ENCODE results near the gene SIPA1. TPM values are rescaled to one million over a fixed set of nuclear protein-coding genes. Genes with fewer than 3 reads are reported as not detected.

Gene SIPA1
- total and polyA plus RNA-seq, 8 donors = 11.2 to 52.2 (median 22.1) TPM

GRCh38 chr11:65599216-65599954 lies 38.5 kb upstream of the SIPA1 start:
- H3K27me3 ChIP-seq = no peaks in the 10 kb centered on the region
- H3K27ac ChIP-seq = no peak overlapping the region
- 88 to 91% methylated on average over 46 to 49 of the region's 49 CpGs for WGBS, 2 donors
- no peak overlapping the region for H3K4me3 ChIP-seq
- FAIRE-seq (no peak), ATAC-seq (no peak), DNase-seq (peak in 2 of 6 donors; percentile 37 to 69)
- no peaks in the 10 kb centered on the region for H3K4me1 ChIP-seq
- intact Hi-C loops (cut with DNase I) = no loop called here
- H3K36me3 ChIP-seq = peaks cover 0 to 19% (median 10%) of the 10 kb centered on the region in 3 donors
- no peak for TF ChIP-seq CTCF (IDR thresholded peaks at IDR 0.05)
- no peaks in the 10 kb centered on the region for H3K9me3 ChIP-seq

GRCh38 chr11:65599955-65600246 lies 38.0 kb upstream of the SIPA1 start:
- Histone ChIP-seq H3K4me1 (no peaks in the 10 kb centered on the region), H3K27me3 (no peaks in the 10 kb centered on the region), H3K36me3 (peaks cover 0 to 24% (median 11%) of the 10 kb centered on the region in 3 donors), H3K27ac (no peak overlapping the region), H3K9me3 (no peaks in the 10 kb centered on the region), H3K4me3 (no peak overlapping the region)
- DNase-seq (peak in 1 of 6 donors; percentile 60), ATAC-seq (no peak), FAIRE-seq (no peak)
- intact Hi-C loops (cut with DNase I) = no loop called here
- whole genome bisulfite sequencing, 2 donors = 95 to 97% methylated on average over 5 to 6 of the region's 6 CpGs
- TF ChIP-seq CTCF (IDR thresholded peaks at IDR 0.05) = no peak

GRCh38 chr11:65604258-65604657 lies 33.6 kb upstream of the SIPA1 start:
- intact Hi-C loops (cut with DNase I) = no loop called here

GRCh38 chr11:65606876-65607613 lies 30.9 kb upstream of the SIPA1 start:
- WGBS, 2 donors = 72 to 79% methylated on average over 64 to 67 of the region's 67 CpGs
- TF ChIP-seq CTCF (IDR thresholded peaks at IDR 0.05) = no peak
- ATAC-seq (peak; percentile 39 to 94 (median 78)), DNase-seq (peak; percentile 56 to 83 (median 68)), FAIRE-seq (peak; percentile 20)
- Histone ChIP-seq H3K36me3 (peaks cover 0 to 33% (median 15%) of the 10 kb centered on the region in 3 donors), H3K27ac (peak overlapping the region in 1 of 4 donors; percentile 63), H3K9me3 (no peaks in the 10 kb centered on the region), H3K27me3 (no peaks in the 10 kb centered on the region), H3K4me3 (no peak overlapping the region), H3K4me1 (peaks cover under 1 to 5% (median 4%) of the 10 kb centered on the region in 3 donors)
- intact Hi-C loops (cut with DNase I) = no loop called here

More at GRCh38 chr11:65604258-65604657, 33.6 kb upstream of the SIPA1 start:
- no peaks in the 10 kb centered on the region for H3K9me3 ChIP-seq
- TF ChIP-seq CTCF (IDR thresholded peaks at IDR 0.05) = no peak
- H3K27me3 ChIP-seq = no peaks in the 10 kb centered on the region
- 100% methylated on average over 1 of the region's 1 CpG for WGBS, 2 donors
- FAIRE-seq = no peak
- no peak overlapping the region for H3K27ac ChIP-seq
- no peak for DNase-seq
- no peak overlapping the region for H3K4me3 ChIP-seq
- no peak for ATAC-seq
- H3K4me1 ChIP-seq = no peaks in the 10 kb centered on the region
- H3K36me3 ChIP-seq = peaks cover 0 to 33% (median 15%) of the 10 kb centered on the region in 3 donors
